GM12874 (cell line): ENCODE results near the gene CAST.

Experiments
- TF ChIP-seq, protein P1 (sequence below): IDR thresholded peaks from 2 replicates; pipeline ENCODE4 v1.5.1; 2011; ENCODE audit warnings: low read depth, mild to moderate bottlenecking, control low read depth, low read length, moderate library complexity; ENCODE audit not compliant: insufficient read depth

The CAST gene

DNA sequence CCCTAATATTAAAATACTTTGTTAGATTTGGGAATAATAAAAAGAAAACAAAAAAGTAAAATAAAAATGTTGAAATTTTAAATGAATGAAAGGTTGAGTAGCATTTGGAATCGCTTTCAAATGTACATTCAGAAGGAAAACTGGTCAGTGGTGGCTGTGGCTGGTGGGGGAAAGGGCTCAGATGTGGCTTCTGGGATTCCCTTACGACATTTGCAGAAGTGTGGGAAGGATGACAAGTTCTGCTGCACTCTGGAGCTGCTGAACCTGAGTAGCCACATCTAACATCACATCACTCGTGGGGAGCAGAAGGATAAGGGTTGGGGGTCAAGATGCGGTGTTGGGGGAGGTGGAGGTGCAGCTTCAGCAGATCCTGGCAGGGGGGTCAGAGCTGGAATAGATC lies 25.6 kb upstream of the CAST start:
- TF ChIP-seq, protein P1, sequence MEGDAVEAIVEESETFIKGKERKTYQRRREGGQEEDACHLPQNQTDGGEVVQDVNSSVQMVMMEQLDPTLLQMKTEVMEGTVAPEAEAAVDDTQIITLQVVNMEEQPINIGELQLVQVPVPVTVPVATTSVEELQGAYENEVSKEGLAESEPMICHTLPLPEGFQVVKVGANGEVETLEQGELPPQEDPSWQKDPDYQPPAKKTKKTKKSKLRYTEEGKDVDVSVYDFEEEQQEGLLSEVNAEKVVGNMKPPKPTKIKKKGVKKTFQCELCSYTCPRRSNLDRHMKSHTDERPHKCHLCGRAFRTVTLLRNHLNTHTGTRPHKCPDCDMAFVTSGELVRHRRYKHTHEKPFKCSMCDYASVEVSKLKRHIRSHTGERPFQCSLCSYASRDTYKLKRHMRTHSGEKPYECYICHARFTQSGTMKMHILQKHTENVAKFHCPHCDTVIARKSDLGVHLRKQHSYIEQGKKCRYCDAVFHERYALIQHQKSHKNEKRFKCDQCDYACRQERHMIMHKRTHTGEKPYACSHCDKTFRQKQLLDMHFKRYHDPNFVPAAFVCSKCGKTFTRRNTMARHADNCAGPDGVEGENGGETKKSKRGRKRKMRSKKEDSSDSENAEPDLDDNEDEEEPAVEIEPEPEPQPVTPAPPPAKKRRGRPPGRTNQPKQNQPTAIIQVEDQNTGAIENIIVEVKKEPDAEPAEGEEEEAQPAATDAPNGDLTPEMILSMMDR = no peak

DNA sequence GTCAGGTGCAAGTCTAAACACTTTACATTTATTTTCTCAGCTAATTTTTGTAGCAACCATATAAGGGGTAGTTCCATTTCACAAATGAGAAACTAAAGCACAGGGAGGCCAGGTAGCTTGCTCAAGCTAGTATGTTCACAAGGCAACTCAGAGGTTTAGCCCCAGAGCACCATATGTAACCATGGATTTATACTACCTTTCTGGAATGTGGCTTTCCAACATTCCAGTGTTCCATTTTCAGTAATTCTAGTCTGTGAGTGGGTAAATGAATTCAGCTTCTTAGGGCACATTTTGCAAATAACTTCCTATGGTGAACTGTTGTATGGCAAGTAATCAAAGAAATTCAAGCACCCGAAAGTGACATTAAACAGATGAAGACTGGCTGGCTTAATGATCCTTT lies 25.0 kb upstream of the CAST start:
- TF ChIP-seq, protein P1 = no peak

DNA sequence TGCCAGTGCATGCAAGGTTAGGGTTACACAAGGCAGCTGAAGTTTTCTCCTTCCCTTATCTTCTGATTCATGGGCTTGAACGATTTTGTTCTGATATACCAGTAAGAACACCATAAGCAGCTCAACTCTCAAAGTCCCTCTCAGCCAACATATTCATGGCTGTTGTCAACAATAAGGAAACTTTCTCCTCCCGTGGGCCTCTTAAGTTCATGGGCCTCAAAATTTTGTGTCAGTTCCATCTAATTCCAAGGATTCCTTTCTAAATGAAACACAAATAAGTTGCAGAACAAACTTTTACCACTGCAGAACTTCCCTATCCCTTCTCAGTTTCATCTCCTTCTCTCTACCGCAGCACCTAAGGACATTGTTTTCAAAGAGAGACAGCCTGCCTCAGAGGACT lies 23.6 kb upstream of the CAST start:
- TF ChIP-seq, protein P1 = no peak

DNA sequence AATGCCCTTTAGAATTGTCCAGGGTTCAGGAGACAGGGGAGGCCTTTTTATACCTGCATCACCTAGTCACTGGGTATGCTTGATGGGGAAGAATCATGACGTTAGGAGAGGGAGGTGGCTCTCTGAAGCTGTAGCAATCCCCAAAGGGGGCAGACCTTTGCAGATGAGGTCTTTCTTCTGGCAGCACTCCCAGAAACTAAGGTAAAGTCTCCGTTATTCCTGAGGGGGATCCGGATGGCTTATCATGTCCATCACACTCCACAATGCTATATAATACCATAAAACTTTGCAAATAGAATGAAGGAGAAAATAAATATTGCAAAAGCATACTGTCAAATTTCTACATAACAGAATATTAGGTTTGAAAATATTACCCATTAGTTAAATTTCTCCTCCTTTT lies 21.5 kb upstream of the CAST start:
- TF ChIP-seq, protein P1 = no peak

DNA sequence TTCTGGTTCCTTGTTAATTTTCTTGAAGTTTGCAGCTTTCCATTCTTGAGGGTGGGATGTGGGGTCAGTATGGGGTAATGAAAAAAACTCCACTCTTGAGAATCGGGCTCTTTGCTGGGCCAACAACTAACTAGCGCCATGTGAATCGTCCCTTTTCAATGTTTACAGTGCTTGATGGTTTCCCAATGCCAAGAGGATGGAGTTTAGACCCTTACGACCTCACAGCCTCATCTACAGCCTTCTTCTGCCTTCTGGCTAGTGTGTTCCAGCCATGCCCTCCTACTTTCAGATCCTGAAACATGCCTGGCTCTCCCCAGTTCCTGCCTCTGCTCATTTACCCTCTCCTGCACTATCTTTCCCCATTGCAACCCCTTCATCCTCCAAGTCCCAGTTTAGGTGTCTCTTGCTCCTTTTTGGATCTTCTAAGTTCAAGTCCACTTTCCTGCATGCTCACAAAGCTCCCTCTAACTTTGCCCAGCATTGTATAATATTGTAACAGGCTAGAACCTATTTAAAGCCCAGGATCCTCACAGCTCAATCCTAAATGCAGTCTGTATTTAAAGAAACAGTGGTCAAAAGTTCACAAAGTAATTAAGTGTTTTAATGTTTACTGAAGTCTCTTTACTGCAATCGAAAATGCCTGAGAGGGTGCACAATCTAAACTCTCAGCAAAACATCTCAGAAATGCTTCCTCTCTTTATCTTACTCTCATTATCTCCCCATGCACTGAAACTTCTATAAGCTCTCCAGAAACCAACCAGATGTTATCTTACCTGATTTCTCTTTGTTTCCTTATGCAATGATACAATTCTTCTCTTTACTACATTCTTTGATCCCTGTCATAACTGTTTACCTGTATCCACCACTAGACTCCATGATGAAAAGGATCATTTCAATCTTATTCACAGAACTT lies 20.6 kb upstream of the CAST start:
- TF ChIP-seq, protein P1 = no peak

DNA sequence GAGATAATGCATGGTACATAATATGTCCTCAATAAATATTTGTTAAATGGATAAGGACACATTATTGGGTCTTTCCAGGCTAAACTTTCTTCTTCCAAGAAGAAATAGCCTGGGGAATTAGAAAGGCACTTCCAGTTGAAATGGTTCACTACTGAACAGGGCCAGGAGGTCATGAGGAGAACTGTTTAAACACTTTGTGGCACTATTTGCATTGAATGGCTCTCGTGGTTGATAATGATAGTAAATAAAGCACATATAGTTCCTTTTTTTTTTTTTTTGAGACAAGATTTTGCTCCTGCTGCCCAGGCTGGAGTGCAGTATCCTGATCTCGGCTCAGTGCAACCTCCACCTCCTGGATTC lies 19.9 kb upstream of the CAST start:
- TF ChIP-seq, protein P1 = no peak

DNA sequence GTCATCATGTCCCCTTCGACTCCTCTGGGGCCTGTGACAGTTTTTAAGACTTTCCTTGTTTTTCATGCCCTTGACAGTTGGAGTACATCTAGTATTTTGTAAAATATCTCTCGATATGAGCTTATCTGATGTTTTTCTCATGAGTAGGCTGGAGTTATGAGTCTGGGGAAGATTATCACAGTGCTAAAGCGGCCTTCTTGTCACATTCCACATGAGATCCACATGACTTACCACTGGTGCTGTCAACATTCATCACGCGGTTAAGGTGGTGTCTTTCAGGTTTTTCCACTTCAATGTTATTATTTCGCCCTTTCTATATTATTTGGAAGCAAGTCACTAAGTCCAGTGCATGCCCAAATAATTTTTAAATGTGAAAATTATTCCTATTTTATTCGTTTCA lies 17.1 kb upstream of the CAST start:
- TF ChIP-seq, protein P1 = no peak
